Trophoblast cell (in vitro differentiated cells and primary cell): ENCODE measurements around the gene SLC38A6.

Experiments
- DNase-seq, 2 donors: peaks; one replicate each; pipeline ENCODE4 v3.0.0-alpha.2; 2016
- H2AFZ ChIP-seq: 2 replicates; pipeline ENCODE4 v1.6.1; 2013; ENCODE audit warnings: low read length, moderate library complexity, mild to moderate bottlenecking; ENCODE audit not compliant: insufficient read depth, poor library complexity
- H2AK5ac ChIP-seq: 2 replicates; pipeline ENCODE4 v1.6.1; 2013; ENCODE audit warnings: mild to moderate bottlenecking, low read length
- H2BK120ac ChIP-seq: 2 replicates; pipeline ENCODE4 v1.6.1; 2013; ENCODE audit warnings: low read length, mild to moderate bottlenecking, moderate library complexity; ENCODE audit not compliant: insufficient read depth, poor library complexity
- H2BK12ac ChIP-seq: 2 replicates; pipeline ENCODE4 v1.6.1; 2013; ENCODE audit warnings: mild to moderate bottlenecking, low read length, moderate library complexity
- H2BK5ac ChIP-seq: 2 replicates; pipeline ENCODE4 v1.6.1; 2013; ENCODE audit warnings: low read length, low read depth, moderate library complexity, mild to moderate bottlenecking; ENCODE audit not compliant: poor library complexity
- H3K14ac ChIP-seq: 2 replicates; pipeline ENCODE4 v1.6.1; 2013; ENCODE audit warnings: mild to moderate bottlenecking, low read length
- H3K18ac ChIP-seq: 2 replicates; pipeline ENCODE4 v1.6.1; 2013; ENCODE audit warnings: mild to moderate bottlenecking, low read length
- H3K23ac ChIP-seq: 2 replicates; pipeline ENCODE4 v1.6.1; 2013; ENCODE audit warnings: low read length
- H3K27ac ChIP-seq: 2 replicates; pipeline ENCODE4 v1.5.1; 2013; ENCODE audit warnings: low read depth, mild to moderate bottlenecking, inconsistent platforms, low read length, moderate library complexity
- H3K27me3 ChIP-seq: 2 replicates; pipeline ENCODE4 v1.6.1; 2013; ENCODE audit warnings: inconsistent platforms, mild to moderate bottlenecking, low read length, moderate library complexity; ENCODE audit not compliant: insufficient read depth
- H3K36me3 ChIP-seq, 2 experiments: 1 replicate in 1 of 2; 2 replicates in 1 of 2; pipeline ENCODE4 v1.6.1; 2013; ENCODE audit warnings: low read length in 2 of 2, mild to moderate bottlenecking in 2 of 2, moderate library complexity in 1 of 2; ENCODE audit not compliant: insufficient read depth in 2 of 2, control insufficient read depth in 1 of 2
- H3K4ac ChIP-seq: 2 replicates; pipeline ENCODE4 v1.6.1; 2013; ENCODE audit warnings: low read depth, mild to moderate bottlenecking, low read length, moderate library complexity
- H3K4me1 ChIP-seq, 2 experiments: 1 replicate in 1 of 2; 2 replicates in 1 of 2; pipeline ENCODE4 v1.6.1; 2013; ENCODE audit warnings: low read length in 2 of 2, mild to moderate bottlenecking in 2 of 2, moderate library complexity in 1 of 2; ENCODE audit not compliant: insufficient read depth in 2 of 2, control insufficient read depth in 1 of 2
- H3K4me2 ChIP-seq: 2 replicates; pipeline ENCODE4 v1.6.1; 2013; ENCODE audit warnings: inconsistent platforms, mild to moderate bottlenecking, low read length, moderate library complexity
- H3K4me3 ChIP-seq: 2 replicates; pipeline ENCODE4 v1.5.1; 2013; ENCODE audit warnings: mild to moderate bottlenecking, low read depth, low read length, inconsistent platforms
- H3K79me1 ChIP-seq: one replicate; pipeline ENCODE4 v1.6.1; 2013; ENCODE audit warnings: low read length
- H3K79me2 ChIP-seq: 2 replicates; pipeline ENCODE4 v1.6.1; 2013; ENCODE audit warnings: low read length, mild to moderate bottlenecking; ENCODE audit not compliant: control insufficient read depth, insufficient read depth, poor library complexity
- H3K9ac ChIP-seq: 2 replicates; pipeline ENCODE4 v1.6.1; 2013; ENCODE audit warnings: mild to moderate bottlenecking, low read length
- H3K9me3 ChIP-seq: 2 replicates; pipeline ENCODE4 v1.6.1; 2013; ENCODE audit warnings: low read depth, mild to moderate bottlenecking, control low read depth, inconsistent platforms, low read length; ENCODE audit not compliant: insufficient read depth
- H4K12ac ChIP-seq: 2 replicates; pipeline ENCODE4 v1.6.1; 2013; ENCODE audit warnings: low read depth, mild to moderate bottlenecking, low read length, moderate library complexity
- H4K8ac ChIP-seq: 2 replicates; pipeline ENCODE4 v1.6.1; 2013; ENCODE audit warnings: low read depth, mild to moderate bottlenecking, low read length, moderate library complexity
- H4K91ac ChIP-seq: one replicate; pipeline ENCODE4 v1.6.1; 2013; ENCODE audit warnings: low read depth, mild to moderate bottlenecking, low read length, moderate library complexity
- WGBS: extraction: QIAGEN DNeasy Blood & Tissue Kit; methylation state at CpG from one replicate; pipeline ENCODE4 v1.1.7; 2013; ENCODE audit warnings: missing lambda C conversion rate; ENCODE audit not compliant: insufficient read length, insufficient coverage; ENCODE audit errors: extremely low coverage; 5-methylcytosine and 5-hydroxymethylcytosine counted together

SLC38A6 gene

DNA sequence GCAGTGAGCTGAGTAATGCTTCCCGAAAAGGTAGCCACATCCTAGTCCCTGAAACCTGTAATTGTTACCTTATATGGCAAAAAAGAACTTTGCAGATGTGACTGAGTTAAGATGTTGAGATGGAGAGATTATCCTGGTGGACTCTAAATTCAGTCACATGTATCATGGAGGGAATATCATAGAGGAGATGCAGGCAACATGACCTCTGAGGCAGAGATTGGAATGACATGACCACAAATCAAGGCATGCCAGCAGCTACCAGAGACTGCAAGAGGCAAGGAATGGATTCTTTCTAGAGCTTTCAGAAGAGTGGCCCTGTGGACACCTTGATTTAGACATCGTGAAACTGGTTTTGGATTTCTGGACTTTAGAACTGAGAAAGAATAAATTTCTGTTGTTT lies 18.5 kb downstream of the SLC38A6 start:
- no peak overlapping the region for H3K4ac ChIP-seq
- no peak overlapping the region for H4K12ac ChIP-seq
- peaks cover 4 to 7% of the 10 kb centered on the region in 2 experiments for H3K36me3 ChIP-seq
- no peak overlapping the region for H4K8ac ChIP-seq
- H3K4me3 ChIP-seq, result no peak overlapping the region
- H3K27ac ChIP-seq, result no peak overlapping the region
- H3K4me1 ChIP-seq, result no peaks in the 10 kb centered on the region
- no peaks in the 10 kb centered on the region for H3K79me1 ChIP-seq
- H3K79me2 ChIP-seq, result no peaks in the 10 kb centered on the region
- H3K27me3 ChIP-seq, result no peaks in the 10 kb centered on the region
- H3K14ac ChIP-seq, result no peak overlapping the region
- peaks cover 4% of the 10 kb centered on the region for H3K9me3 ChIP-seq
- H2BK5ac ChIP-seq, result no peak overlapping the region
- no peak overlapping the region for H2AK5ac ChIP-seq
- H2BK120ac ChIP-seq, result no peak overlapping the region
- WGBS, result no CpG with 5 or more reads among the region's 2 CpGs
- H2AFZ ChIP-seq, result no peak overlapping the region
- no peak overlapping the region for H3K4me2 ChIP-seq
- peak; percentile 57 to 71 for DNase-seq
- H2BK12ac ChIP-seq, result no peak overlapping the region
- H3K18ac ChIP-seq, result no peak overlapping the region
- no peak overlapping the region for H4K91ac ChIP-seq
- no peak overlapping the region for H3K9ac ChIP-seq
- no peak overlapping the region for H3K23ac ChIP-seq

DNA sequence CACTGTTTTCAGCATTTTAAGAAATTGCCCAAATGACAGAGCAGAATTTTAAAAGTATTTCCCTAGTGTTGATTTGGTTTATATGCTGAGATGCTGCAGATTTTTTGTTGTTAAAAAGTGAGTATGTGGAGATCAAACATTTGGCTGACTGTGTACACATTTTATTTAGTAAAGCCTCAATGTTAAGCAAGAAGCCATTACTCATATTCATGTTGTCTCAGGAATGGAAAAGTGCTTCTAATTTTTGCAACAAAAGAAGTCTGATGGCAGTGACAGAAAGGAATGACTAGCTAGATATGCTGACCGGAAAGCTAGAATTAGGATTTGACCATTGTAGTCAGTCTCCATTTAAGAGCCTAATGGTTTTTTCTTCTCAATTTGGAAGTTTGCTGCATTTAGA lies 22.5 kb downstream of the SLC38A6 start:
- Histone ChIP-seq H3K79me2 (no peaks in the 10 kb centered on the region), H2BK5ac (no peak overlapping the region), H3K18ac (no peak overlapping the region), H3K9ac (no peak overlapping the region), H4K8ac (no peak overlapping the region), H3K4me1 (no peaks in the 10 kb centered on the region), H2AK5ac (no peak overlapping the region), H3K4me2 (no peak overlapping the region), H3K27me3 (no peaks in the 10 kb centered on the region), H4K12ac (no peak overlapping the region), H3K23ac (no peak overlapping the region), H2AFZ (no peak overlapping the region), H3K36me3 (peaks cover 0 to 1% of the 10 kb centered on the region in 2 experiments), H3K4me3 (no peak overlapping the region), H3K27ac (no peak overlapping the region), H3K9me3 (peaks cover 2% of the 10 kb centered on the region), H2BK120ac (no peak overlapping the region), H2BK12ac (no peak overlapping the region), H3K4ac (no peak overlapping the region), H3K79me1 (no peaks in the 10 kb centered on the region), H4K91ac (no peak overlapping the region), H3K14ac (no peak overlapping the region)
- WGBS, result no CpG with 5 or more reads among the region's 1 CpG
- DNase-seq, result peak; percentile 4 to 78

DNA sequence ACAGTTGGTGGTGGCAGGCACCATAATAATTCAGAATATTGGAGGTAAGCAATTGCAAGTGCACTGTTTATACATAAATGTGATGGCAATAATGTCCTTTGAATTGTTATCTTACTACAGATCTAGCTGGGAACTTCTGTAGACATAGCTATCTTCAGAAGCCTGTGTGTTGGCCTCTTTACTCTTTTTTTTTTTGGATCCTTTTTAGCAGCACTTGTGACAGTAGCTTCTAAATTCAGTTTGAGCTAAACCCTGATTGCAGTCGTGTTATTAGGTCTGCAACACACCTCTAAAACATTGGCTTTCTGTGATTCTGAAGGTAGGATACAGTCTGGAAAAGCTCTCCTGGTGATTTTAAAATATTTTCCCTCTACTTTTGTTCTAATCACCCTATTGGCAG lies 38.5 kb downstream of the SLC38A6 start:
- Histone ChIP-seq H2AFZ (no peak overlapping the region), H3K4ac (no peak overlapping the region), H3K27me3 (no peaks in the 10 kb centered on the region), H3K9me3 (peaks cover 4% of the 10 kb centered on the region), H2BK120ac (no peak overlapping the region), H3K18ac (no peak overlapping the region), H3K9ac (no peak overlapping the region), H3K79me2 (no peaks in the 10 kb centered on the region), H3K23ac (no peak overlapping the region), H2BK12ac (no peak overlapping the region), H2AK5ac (no peak overlapping the region), H4K8ac (no peak overlapping the region), H3K4me3 (no peak overlapping the region), H3K36me3 (no peaks in the 10 kb centered on the region), H2BK5ac (no peak overlapping the region), H3K14ac (no peak overlapping the region), H4K12ac (no peak overlapping the region), H3K4me2 (no peak overlapping the region), H3K79me1 (no peaks in the 10 kb centered on the region), H3K4me1 (no peaks in the 10 kb centered on the region), H3K27ac (no peak overlapping the region), H4K91ac (no peak overlapping the region)
- WGBS, result no CpG with 5 or more reads among the region's 1 CpG
- DNase-seq, result no peak

DNA sequence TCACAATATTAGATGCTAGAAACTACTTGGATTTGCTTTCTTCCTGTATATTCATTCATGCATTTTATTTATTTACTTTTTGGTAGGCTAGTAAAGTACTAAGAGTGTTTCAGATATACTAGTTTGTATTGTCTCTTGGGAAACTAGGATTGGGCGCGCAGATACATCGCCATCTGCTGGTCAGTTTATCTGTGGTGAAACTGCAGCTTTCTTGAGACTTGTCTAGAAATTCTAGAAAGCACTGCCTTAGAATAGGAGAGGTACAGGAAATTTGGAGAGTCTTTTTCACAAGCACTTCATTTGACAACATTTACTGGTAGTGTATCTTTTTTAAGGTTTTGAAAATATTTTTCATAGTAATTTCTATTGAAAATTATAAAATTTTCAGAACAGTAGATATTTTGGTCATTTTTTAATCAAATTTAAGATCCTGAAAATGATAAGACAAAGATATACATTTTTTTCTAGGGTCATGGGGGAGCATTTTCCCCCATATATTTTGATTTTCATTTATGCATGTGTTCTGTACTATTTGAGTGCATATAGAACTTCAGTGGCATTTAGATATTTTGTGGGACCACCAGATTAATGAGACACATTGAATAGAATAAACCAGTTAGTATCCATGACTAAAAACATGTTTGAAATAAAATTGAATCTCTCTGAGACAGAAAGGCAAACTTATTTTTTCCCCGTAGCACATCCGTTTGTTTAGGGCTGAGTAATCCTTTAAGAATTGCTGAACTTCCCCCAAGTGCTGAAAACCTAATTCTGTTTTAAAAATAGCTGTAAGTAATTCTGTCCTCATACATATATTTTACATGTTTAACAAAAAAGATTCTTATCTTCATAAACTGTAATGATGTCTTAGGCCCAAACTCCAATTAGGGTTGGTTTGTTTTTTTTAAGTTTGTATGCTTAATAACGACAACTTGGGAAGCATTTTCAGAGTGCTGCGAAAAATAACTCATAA lies 44.5 kb downstream of the SLC38A6 start:
- no peak overlapping the region for H3K4ac ChIP-seq
- H4K91ac ChIP-seq, result no peak overlapping the region
- no peak overlapping the region for H2BK12ac ChIP-seq
- peak; percentile 69 to 88 for DNase-seq
- no peak overlapping the region for H3K9ac ChIP-seq
- H3K79me2 ChIP-seq, result no peaks in the 10 kb centered on the region
- H2AK5ac ChIP-seq, result no peak overlapping the region
- H2BK5ac ChIP-seq, result no peak overlapping the region
- no peaks in the 10 kb centered on the region for H3K27me3 ChIP-seq
- no peak overlapping the region for H3K14ac ChIP-seq
- H3K18ac ChIP-seq, result no peak overlapping the region
- H3K9me3 ChIP-seq, result no peaks in the 10 kb centered on the region
- no peak overlapping the region for H3K4me3 ChIP-seq
- no peaks in the 10 kb centered on the region for H3K36me3 ChIP-seq
- H4K12ac ChIP-seq, result no peak overlapping the region
- H3K79me1 ChIP-seq, result no peaks in the 10 kb centered on the region
- H3K4me2 ChIP-seq, result no peak overlapping the region
- WGBS, result no CpG with 5 or more reads among the region's 7 CpGs
- H3K4me1 ChIP-seq, result no peaks in the 10 kb centered on the region
- H3K27ac ChIP-seq, result no peak overlapping the region
- H4K8ac ChIP-seq, result no peak overlapping the region
- no peak overlapping the region for H2BK120ac ChIP-seq
- no peak overlapping the region for H3K23ac ChIP-seq
- no peak overlapping the region for H2AFZ ChIP-seq
